ENCODE data around the gene LPAR5.

GRCh38 chr12:6620137-6620884 lies 15.4 kb downstream of the LPAR5 start:
- no peak for TF ChIP-seq CTCF (conservative IDR thresholded peaks at IDR 0.05)
- no peak for TF ChIP-seq EZH2 (IDR thresholded peaks at IDR 0.05; ENCODE audit: low read depth)

All from PC-9 (cell line).